Activated gamma-delta T cell treated with Interleukin-2 at 50 U/mL for 16 hours (primary cell): ENCODE data around the gene PSMA8.
"Not testable (repeated sequence)": the region's sequence is repeated elsewhere in the genome, so short reads cannot be mapped to it uniquely, and the experiment has no call there.

Experiments used
- DNase-seq: peaks from one replicate; pipeline ENCODE4 v3.0.0-alpha.2; 2020

Gene PSMA8

GRCh38 chr18:26238718-26239117 is 105.0 kb downstream of the PSMA8 start:
- not testable (repeated sequence) for DNase-seq

GRCh38 chr18:26242392-26242791 is 108.7 kb downstream of the PSMA8 start:
- DNase-seq = not testable (repeated sequence)
